ENCODE data around the gene UBTFL1.
A peak's percentile ranks its signal among the peaks of the same experiment; 100 is the strongest.
"Not testable (repeated sequence)": the region's sequence is repeated elsewhere in the genome, so short reads cannot be mapped to it uniquely, and the experiment has no call there.

The UBTFL1 gene

GRCh38 chr11:90085650-90086049, at the start of gene UBTFL1:
Gene UBTFL1, plus strand, starts transcription at chr11:90085950. Its CDS starts 0 bp downstream, at chr11:90085950.
- not testable (repeated sequence) for DNase-seq

GRCh38 chr11:90051591-90052209, 34.0 kb upstream of the UBTFL1 start:
- DNase-seq, result peak; percentile 0

- DNase-seq, result peak; percentile 1
These were observed 33.4 kb upstream of the UBTFL1 start for GRCh38 chr11:90052311-90052710.

- DNase-seq, result not testable (repeated sequence)
These were observed 32.2 kb upstream of the UBTFL1 start for GRCh38 chr11:90053545-90053944.

- DNase-seq, result not testable (repeated sequence)
These were observed 3.0 kb downstream of the UBTFL1 start for GRCh38 chr11:90088731-90089130.

- DNase-seq, result not testable (repeated sequence)
These were observed 9.6 kb downstream of the UBTFL1 start for GRCh38 chr11:90095230-90095924.

- DNase-seq, result not testable (repeated sequence)
These were observed 12.5 kb downstream of the UBTFL1 start for GRCh38 chr11:90098261-90098660.

- no peak for DNase-seq
These were observed 14.7 kb downstream of the UBTFL1 start for GRCh38 chr11:90100431-90100830.

GRCh38 chr11:90113541-90113940, 27.8 kb downstream of the UBTFL1 start:
- peak; percentile 22 for DNase-seq

- DNase-seq, result no peak
These were observed 34.4 kb downstream of the UBTFL1 start for GRCh38 chr11:90120191-90120590.

- DNase-seq, result no peak
These were observed 38.6 kb downstream of the UBTFL1 start for GRCh38 chr11:90124371-90124770.

GRCh38 chr11:90124946-90125345, 39.2 kb downstream of the UBTFL1 start:
- DNase-seq, result no peak

GRCh38 chr11:90133560-90134477, 48.1 kb downstream of the UBTFL1 start:
- DNase-seq, result no peak

GRCh38 chr11:90134478-90135003, 48.8 kb downstream of the UBTFL1 start, which contains the start of gene NAALAD2:
Gene NAALAD2, plus strand, starts transcription at chr11:90134663. Its CDS starts 96 bp downstream, at chr11:90134759.
- no peak for DNase-seq

- DNase-seq, result no peak
These were observed 49.3 kb downstream of the UBTFL1 start for GRCh38 chr11:90135016-90135415.

Measured in activated CD4-positive, alpha-beta T cell treated with anti-CD3 and anti-CD28 coated beads, Interleukin-10, Interleukin-2, amounts not matched to agents 100 ng/mL and 50 ng/mL, durations not matched to agents 16 hours and 8 hours (primary cell).